Caco-2 (cell line): Measurements from ENCODE around the gene PIP5KL1. TPM values are rescaled to one million over a fixed set of nuclear protein-coding genes. Genes with fewer than 3 reads are reported as not detected.

Source experiments
- BruUV-seq: library from RNA; stranded (reverse); fragments of 400-500 nt; replicated peaks from 2 replicates; lab custom pipeline; 2021; lab: Mats Ljungman, UMichigan
- CTCF ChIA-PET: fragments of 300-600 bp; sonication (Branson Sonifier 250); formaldehyde crosslinking; loops from one replicate; lab custom pipeline; 2022; ENCODE audit warnings: antibody characterized with exemption; lab: Charles Lee
- POLR2A ChIA-PET: fragments of 300-600 bp; sonication (Branson Sonifier 250); formaldehyde crosslinking; loops from one replicate; lab custom pipeline; 2022; ENCODE audit warnings: antibody characterized with exemption; lab: Charles Lee
- DNase-seq, 2 experiments: peaks; one replicate each; pipeline versions ENCODE4 v3.0.0 to v3.0.0-alpha.2; 2020 to 2022
- H3K27me3 ChIP-seq: replicated peaks from 2 replicates; pipeline ENCODE4 v1.6.0; 2011; ENCODE audit warnings: low read length; ENCODE audit not compliant: control insufficient read depth, insufficient read depth
- H3K36me3 ChIP-seq: 2 replicates; pipeline ENCODE4 v1.5.1; 2011; ENCODE audit warnings: low read length; ENCODE audit not compliant: control insufficient read depth, insufficient read depth
- H3K4me1 ChIP-seq: fragments of 250-450 bp; sonication (Bioruptor Pico); 2 replicates; pipeline ENCODE4 v1.5.1; 2020; ENCODE audit warnings: mild to moderate bottlenecking
- H3K4me3 ChIP-seq: 2 replicates; pipeline ENCODE4 v1.5.1; 2011; ENCODE audit warnings: low read depth, mild to moderate bottlenecking, control low read depth, low read length
- H3K9me3 ChIP-seq: fragments of 250-450 bp; sonication (Bioruptor Pico); 2 replicates; pipeline ENCODE4 v1.5.1; 2020; ENCODE audit warnings: mild to moderate bottlenecking, moderate library complexity
- H3K27ac Mint-ChIP-seq: one replicate; pipeline ENCODE4 v1.8.0; 2022; ENCODE audit warnings: mixed read lengths; ENCODE audit not compliant: unreplicated experiment
- H3K27me3 Mint-ChIP-seq: one replicate; pipeline ENCODE4 v1.8.0; 2022; ENCODE audit warnings: mixed read lengths; ENCODE audit not compliant: insufficient read depth, unreplicated experiment
- H3K36me3 Mint-ChIP-seq: one replicate; pipeline ENCODE4 v1.8.0; 2022; ENCODE audit warnings: mild to moderate bottlenecking, mixed read lengths; ENCODE audit not compliant: insufficient read depth, unreplicated experiment
- H3K4me1 Mint-ChIP-seq: one replicate; pipeline ENCODE4 v1.8.0; 2022; ENCODE audit warnings: low read depth, mixed read lengths; ENCODE audit not compliant: unreplicated experiment
- H3K4me3 Mint-ChIP-seq: one replicate; pipeline ENCODE4 v1.8.0; 2022; ENCODE audit warnings: mild to moderate bottlenecking, moderate library complexity, mixed read lengths; ENCODE audit not compliant: unreplicated experiment
- H3K9me3 Mint-ChIP-seq: one replicate; pipeline ENCODE4 v1.8.0; 2022; ENCODE audit warnings: mixed read lengths; ENCODE audit not compliant: unreplicated experiment
- intact Hi-C: fragments of 100-400 bp; cut with micrococcal nuclease; formaldehyde crosslinking; loops from one replicate; pipeline ENCODE4 v1.10.0; 2022; ENCODE audit not compliant: unreplicated experiment
- total RNA-seq: library from RNA; stranded (reverse); gene quantifications from 2 replicates; pipeline ENCODE4 v1.2.3, GENCODE V29; 2022
- TF ChIP-seq, protein P1 (sequence below), 2 experiments: fragments of 200-600 bp in 1 of 2; IDR thresholded peaks; 1 replicate in 1 of 2; 2 replicates in 1 of 2; pipeline versions ENCODE4 v1.5.1 to v1.8.0; 2011 to 2022; ENCODE audit warnings: antibody characterized with exemption in 1 of 2, control low read depth in 1 of 2, inconsistent platforms in 1 of 2, low read depth in 1 of 2, low read length in 1 of 2, mild to moderate bottlenecking in 1 of 2, moderate library complexity in 1 of 2; ENCODE audit not compliant: insufficient read depth in 1 of 2, severe bottlenecking in 1 of 2, unreplicated experiment in 1 of 2

Gene PIP5KL1
- total RNA-seq, 1 experiment from 2014 or later, result 2.3 TPM

DNA sequence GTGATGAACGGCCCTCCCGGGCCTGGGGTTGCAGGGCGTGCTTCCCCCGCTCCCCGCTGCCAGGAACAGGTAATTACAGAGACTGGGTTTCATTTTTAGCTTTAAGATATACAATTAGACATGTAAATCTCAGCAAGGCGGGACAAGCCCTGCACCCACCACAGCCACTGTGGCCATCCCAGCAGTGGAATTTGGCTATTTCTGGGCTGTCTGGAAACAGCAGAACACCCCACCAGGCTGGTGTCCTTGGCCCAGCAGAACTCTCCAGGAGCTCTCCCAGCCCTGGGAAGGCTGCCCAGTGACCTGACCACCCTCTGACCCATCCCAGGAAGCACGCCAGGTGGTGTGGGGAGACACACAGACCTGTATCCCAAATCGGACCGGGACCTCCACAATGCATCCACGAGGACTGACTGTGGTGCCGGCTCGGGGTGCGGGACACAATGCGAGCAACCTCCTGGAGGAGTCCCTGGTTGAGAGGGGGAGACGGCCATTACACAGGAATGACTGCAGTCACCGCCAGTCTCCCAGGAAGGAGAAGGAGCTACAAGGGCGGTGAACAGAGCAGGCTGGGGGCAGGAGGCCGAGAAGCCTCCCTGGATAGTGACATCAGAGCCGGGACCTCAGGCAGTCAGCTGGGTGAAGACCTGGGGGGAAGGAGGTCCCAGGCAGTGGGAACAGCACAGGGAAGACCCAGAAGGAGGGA, 32.9 kb upstream of the PIP5KL1 start:
- H3K27ac Mint-ChIP-seq, result peak overlapping the region; percentile 78
- H3K36me3 Mint-ChIP-seq, result peaks cover 33% of the 10 kb centered on the region
- CTCF ChIA-PET, result no interaction called here
- H3K27me3 Mint-ChIP-seq, result no peaks in the 10 kb centered on the region
- no peak for DNase-seq
- no peak overlapping the region for H3K4me3 Mint-ChIP-seq
- no peaks in the 10 kb centered on the region for H3K36me3 ChIP-seq
- no peaks in the 10 kb centered on the region for H3K9me3 ChIP-seq
- intact Hi-C loops, result no loop called here
- no peaks in the 10 kb centered on the region for H3K9me3 Mint-ChIP-seq
- POLR2A ChIA-PET, result no interaction called here
- peaks cover 12% of the 10 kb centered on the region for H3K4me1 Mint-ChIP-seq
- no peaks in the 10 kb centered on the region for H3K27me3 ChIP-seq
- BruUV-seq, result no TSS peak
- no peak overlapping the region for H3K4me3 ChIP-seq
- TF ChIP-seq, protein P1, sequence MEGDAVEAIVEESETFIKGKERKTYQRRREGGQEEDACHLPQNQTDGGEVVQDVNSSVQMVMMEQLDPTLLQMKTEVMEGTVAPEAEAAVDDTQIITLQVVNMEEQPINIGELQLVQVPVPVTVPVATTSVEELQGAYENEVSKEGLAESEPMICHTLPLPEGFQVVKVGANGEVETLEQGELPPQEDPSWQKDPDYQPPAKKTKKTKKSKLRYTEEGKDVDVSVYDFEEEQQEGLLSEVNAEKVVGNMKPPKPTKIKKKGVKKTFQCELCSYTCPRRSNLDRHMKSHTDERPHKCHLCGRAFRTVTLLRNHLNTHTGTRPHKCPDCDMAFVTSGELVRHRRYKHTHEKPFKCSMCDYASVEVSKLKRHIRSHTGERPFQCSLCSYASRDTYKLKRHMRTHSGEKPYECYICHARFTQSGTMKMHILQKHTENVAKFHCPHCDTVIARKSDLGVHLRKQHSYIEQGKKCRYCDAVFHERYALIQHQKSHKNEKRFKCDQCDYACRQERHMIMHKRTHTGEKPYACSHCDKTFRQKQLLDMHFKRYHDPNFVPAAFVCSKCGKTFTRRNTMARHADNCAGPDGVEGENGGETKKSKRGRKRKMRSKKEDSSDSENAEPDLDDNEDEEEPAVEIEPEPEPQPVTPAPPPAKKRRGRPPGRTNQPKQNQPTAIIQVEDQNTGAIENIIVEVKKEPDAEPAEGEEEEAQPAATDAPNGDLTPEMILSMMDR (IDR thresholded peaks at IDR 0.05; ENCODE audit: insufficient read depth in 1 of 2, low read depth in 1 of 2, low read length in 1 of 2, severe bottlenecking in 1 of 2, unreplicated experiment in 1 of 2), result no peak
- peaks cover 18% of the 10 kb centered on the region for H3K4me1 ChIP-seq

DNA sequence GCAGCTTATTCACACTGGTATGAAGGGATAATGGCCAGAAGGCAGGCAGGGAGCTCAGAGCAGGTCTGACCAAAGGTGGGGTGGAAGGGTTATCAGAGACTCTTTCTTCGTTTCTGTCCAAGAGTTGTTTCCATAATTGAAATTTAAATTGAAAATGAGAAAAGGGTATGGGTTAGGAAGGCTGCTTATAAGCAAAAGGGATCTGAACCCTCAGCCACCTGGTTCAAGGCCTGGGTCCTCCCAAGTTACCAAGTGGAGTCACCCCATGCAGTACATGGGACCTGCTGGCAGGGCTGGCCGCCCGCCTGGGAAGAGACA, 32.4 kb upstream of the PIP5KL1 start:
- peaks cover 13% of the 10 kb centered on the region for H3K4me1 ChIP-seq
- H3K27ac Mint-ChIP-seq, result no peak overlapping the region
- H3K9me3 Mint-ChIP-seq, result no peaks in the 10 kb centered on the region
- intact Hi-C loops, result no loop called here
- no peak overlapping the region for H3K4me3 Mint-ChIP-seq
- no peak overlapping the region for H3K4me3 ChIP-seq
- H3K27me3 ChIP-seq, result no peaks in the 10 kb centered on the region
- H3K36me3 ChIP-seq, result no peaks in the 10 kb centered on the region
- BruUV-seq, result no TSS peak
- no peak for DNase-seq
- ChIA-PET CTCF (no interaction called here), POLR2A (no interaction called here)
- TF ChIP-seq, protein P1 (IDR thresholded peaks at IDR 0.05; ENCODE audit: insufficient read depth in 1 of 2, low read depth in 1 of 2, low read length in 1 of 2, severe bottlenecking in 1 of 2, unreplicated experiment in 1 of 2), result no peak
- peaks cover 12% of the 10 kb centered on the region for H3K4me1 Mint-ChIP-seq
- H3K9me3 ChIP-seq, result no peaks in the 10 kb centered on the region
- peaks cover 33% of the 10 kb centered on the region for H3K36me3 Mint-ChIP-seq
- no peaks in the 10 kb centered on the region for H3K27me3 Mint-ChIP-seq

DNA sequence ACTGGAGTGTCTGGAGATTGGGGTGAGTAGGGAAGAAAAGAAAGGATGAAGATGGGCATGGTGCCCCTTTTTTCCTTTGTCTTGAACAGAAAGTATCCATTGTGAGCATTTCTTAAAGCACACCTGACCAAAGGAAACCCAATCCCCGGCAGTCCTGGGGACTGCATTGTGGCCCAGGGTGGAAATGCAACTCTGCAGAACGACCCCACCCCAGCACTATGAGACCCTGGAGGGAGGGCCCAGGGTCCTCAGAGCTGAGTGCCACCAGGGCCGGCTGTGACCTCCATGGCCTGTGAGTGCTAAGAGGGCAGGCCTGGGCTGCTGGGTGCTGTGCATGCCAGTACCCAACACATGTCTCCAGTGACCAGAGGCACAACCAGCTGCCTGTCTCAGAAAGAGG, 31.7 kb upstream of the PIP5KL1 start:
- Mint-ChIP-seq H3K27ac (no peak overlapping the region), H3K27me3 (no peaks in the 10 kb centered on the region), H3K4me1 (peaks cover 12% of the 10 kb centered on the region), H3K4me3 (no peak overlapping the region), H3K9me3 (no peaks in the 10 kb centered on the region), H3K36me3 (peaks cover 29% of the 10 kb centered on the region)
- TF ChIP-seq, protein P1 (IDR thresholded peaks at IDR 0.05; ENCODE audit: insufficient read depth in 1 of 2, low read depth in 1 of 2, low read length in 1 of 2, severe bottlenecking in 1 of 2, unreplicated experiment in 1 of 2), result no peak
- H3K9me3 ChIP-seq, result peaks cover 5% of the 10 kb centered on the region
- DNase-seq, result no peak
- no peaks in the 10 kb centered on the region for H3K27me3 ChIP-seq
- H3K4me1 ChIP-seq, result peaks cover 12% of the 10 kb centered on the region
- H3K4me3 ChIP-seq, result no peak overlapping the region
- POLR2A ChIA-PET, result no interaction called here
- intact Hi-C loops, result no loop called here
- CTCF ChIA-PET, result no interaction called here
- no TSS peak for BruUV-seq
- H3K36me3 ChIP-seq, result no peaks in the 10 kb centered on the region
